B cell (primary cell): Measurements from ENCODE around the gene MAP3K5.

Experiments used
- EZH2 ChIP-seq: IDR thresholded peaks from 2 replicates; pipeline ENCODE4 v1.6.1; 2012; ENCODE audit warnings: borderline replicate concordance, low read depth, mild to moderate bottlenecking, moderate library complexity, low read length; ENCODE audit not compliant: insufficient read depth, poor library complexity, severe bottlenecking
- TF ChIP-seq, protein P1 (sequence below): fragments of 200-600 bp; IDR thresholded peaks from one replicate; pipeline ENCODE4 v1.8.0; 2022; ENCODE audit warnings: antibody characterized with exemption, mild to moderate bottlenecking

DNA sequence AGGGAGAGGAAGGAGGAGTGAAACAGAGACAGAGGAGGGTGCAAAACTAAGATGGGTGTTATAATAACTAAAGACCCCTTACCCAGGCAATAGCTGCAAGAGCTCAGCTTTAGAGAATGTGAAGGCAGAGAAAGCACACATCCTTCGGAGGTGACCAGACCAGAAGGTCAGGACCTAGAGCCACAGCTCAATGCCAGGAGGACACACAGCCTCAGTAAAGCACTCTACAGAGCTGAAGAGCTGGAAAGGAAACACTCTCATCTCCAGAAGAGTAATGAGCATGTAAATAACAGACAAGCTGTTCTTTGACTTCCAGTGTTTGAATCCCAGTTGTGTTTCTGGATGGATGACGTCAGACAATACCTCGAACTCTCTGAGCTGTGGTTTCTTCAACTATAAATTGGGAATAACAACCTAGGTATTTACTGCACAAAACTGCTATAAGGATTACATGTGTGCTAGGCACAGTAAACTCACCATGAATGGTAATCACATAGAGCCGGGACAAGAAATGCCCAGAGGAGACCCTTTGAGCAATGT, 63.2 kb downstream of the MAP3K5 start:
- TF ChIP-seq EZH2: no peak
- TF ChIP-seq, protein P1, sequence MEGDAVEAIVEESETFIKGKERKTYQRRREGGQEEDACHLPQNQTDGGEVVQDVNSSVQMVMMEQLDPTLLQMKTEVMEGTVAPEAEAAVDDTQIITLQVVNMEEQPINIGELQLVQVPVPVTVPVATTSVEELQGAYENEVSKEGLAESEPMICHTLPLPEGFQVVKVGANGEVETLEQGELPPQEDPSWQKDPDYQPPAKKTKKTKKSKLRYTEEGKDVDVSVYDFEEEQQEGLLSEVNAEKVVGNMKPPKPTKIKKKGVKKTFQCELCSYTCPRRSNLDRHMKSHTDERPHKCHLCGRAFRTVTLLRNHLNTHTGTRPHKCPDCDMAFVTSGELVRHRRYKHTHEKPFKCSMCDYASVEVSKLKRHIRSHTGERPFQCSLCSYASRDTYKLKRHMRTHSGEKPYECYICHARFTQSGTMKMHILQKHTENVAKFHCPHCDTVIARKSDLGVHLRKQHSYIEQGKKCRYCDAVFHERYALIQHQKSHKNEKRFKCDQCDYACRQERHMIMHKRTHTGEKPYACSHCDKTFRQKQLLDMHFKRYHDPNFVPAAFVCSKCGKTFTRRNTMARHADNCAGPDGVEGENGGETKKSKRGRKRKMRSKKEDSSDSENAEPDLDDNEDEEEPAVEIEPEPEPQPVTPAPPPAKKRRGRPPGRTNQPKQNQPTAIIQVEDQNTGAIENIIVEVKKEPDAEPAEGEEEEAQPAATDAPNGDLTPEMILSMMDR: no peak
